PC-3 (cell line): ENCODE data around the gene MACROD2. TPM values are rescaled to one million over a fixed set of nuclear protein-coding genes. Genes with fewer than 3 reads are reported as not detected.

Experiments used
- ATAC-seq: fragments of 200-7000 bp; cut with Tn5 transposase; 2 replicates; pipeline ENCODE4 v1.9.1; 2020; ENCODE audit warnings: mild to moderate bottlenecking, moderate library complexity
- BruUV-seq: library from RNA; stranded (reverse); fragments of 400-500 nt; replicated peaks from 2 replicates; lab custom pipeline; 2021; lab: Mats Ljungman, UMichigan
- CTCF ChIA-PET: fragments of 300-600 bp; sonication (Branson Sonifier 250); formaldehyde crosslinking; loops from one replicate; lab custom pipeline; 2022; ENCODE audit warnings: antibody characterized with exemption; lab: Charles Lee
- POLR2A ChIA-PET: fragments of 300-600 bp; sonication (Branson Sonifier 250); formaldehyde crosslinking; loops from one replicate; lab custom pipeline; 2022; ENCODE audit warnings: antibody characterized with exemption; ENCODE audit not compliant: unreplicated experiment; lab: Charles Lee
- DNase-seq: peaks from one replicate; pipeline ENCODE4 v3.0.0-alpha.2; 2015
- H2AFZ ChIP-seq: fragments of 300-600 bp; sonication (generic); 2 replicates; pipeline ENCODE4 v1.6.0; 2016; ENCODE audit warnings: antibody characterized with exemption, low read length
- H3F3A ChIP-seq: fragments of 300-600 bp; sonication (generic); one replicate; pipeline ENCODE4 v1.6.0; 2017; ENCODE audit warnings: antibody characterized with exemption, low read length, control low read depth, mild to moderate bottlenecking; ENCODE audit not compliant: unreplicated experiment
- H3K27ac ChIP-seq: fragments of 300-600 bp; sonication (generic); 2 replicates; pipeline ENCODE4 v1.5.1; 2016; ENCODE audit warnings: mild to moderate bottlenecking, low read length
- H3K27me3 ChIP-seq: fragments of 300-600 bp; sonication (generic); 2 replicates; pipeline ENCODE4 v1.6.1; 2016; ENCODE audit warnings: low read length, mixed read lengths
- H3K36me3 ChIP-seq: fragments of 300-600 bp; sonication (generic); 2 replicates; pipeline ENCODE4 v1.6.1; 2016; ENCODE audit warnings: low read depth, mixed run types, low read length, mixed read lengths
- H3K4me1 ChIP-seq: fragments of 300-600 bp; sonication (generic); 2 replicates; pipeline ENCODE4 v1.5.1; 2016; ENCODE audit warnings: low read length; ENCODE audit not compliant: insufficient read depth
- H3K4me2 ChIP-seq: fragments of 300-600 bp; sonication (generic); 2 replicates; pipeline ENCODE4 v1.6.0; 2016; ENCODE audit warnings: low read length
- H3K4me3 ChIP-seq: fragments of 300-600 bp; sonication (generic); 2 replicates; pipeline ENCODE4 v1.5.1; 2016; ENCODE audit warnings: mild to moderate bottlenecking, low read length, mixed read lengths
- H3K79me2 ChIP-seq: fragments of 300-600 bp; sonication (generic); 2 replicates; pipeline ENCODE4 v1.6.1; 2017; ENCODE audit warnings: low read length, mixed read lengths
- H3K9ac ChIP-seq: fragments of 300-600 bp; sonication (generic); 2 replicates; pipeline ENCODE4 v1.6.0; 2016; ENCODE audit warnings: mild to moderate bottlenecking, low read length
- H3K9me2 ChIP-seq: fragments of 300-600 bp; sonication (generic); replicated peaks from 2 replicates; pipeline ENCODE4 v1.6.1; 2016; ENCODE audit warnings: mixed run types, low read length, mixed read lengths
- H3K9me3 ChIP-seq: fragments of 300-600 bp; sonication (generic); 2 replicates; pipeline ENCODE4 v1.6.1; 2016; ENCODE audit warnings: low read length, mixed read lengths
- H4K20me1 ChIP-seq: fragments of 300-600 bp; sonication (generic); 2 replicates; pipeline ENCODE4 v1.6.1; 2016; ENCODE audit warnings: low read length, mixed read lengths
- CTCF ChIP-seq: fragments of 300-600 bp; sonication (generic); conservative IDR thresholded peaks from 2 replicates; pipeline ENCODE4 v1.5.1; 2017; ENCODE audit warnings: antibody characterized with exemption, low read depth, mild to moderate bottlenecking, low read length
- EZH2 ChIP-seq: fragments of 300-600 bp; sonication (generic); IDR thresholded peaks from one replicate; pipeline ENCODE4 v1.6.1; 2017; ENCODE audit warnings: antibody characterized with exemption, mild to moderate bottlenecking, low read length; ENCODE audit not compliant: unreplicated experiment
- EZH2phosphoT487 ChIP-seq: fragments of 300-600 bp; sonication (generic); IDR thresholded peaks from 2 replicates; pipeline ENCODE4 v1.6.1; 2018; ENCODE audit warnings: mild to moderate bottlenecking, antibody characterized with exemption, low read length, borderline replicate concordance
- intact Hi-C: fragments of 100-400 bp; cut with micrococcal nuclease; formaldehyde crosslinking; loops from 2 replicates; pipeline ENCODE4 v1.9.0; 2023
- total RNA-seq: library from RNA; depleted of rRNA; stranded (reverse); fragments of >200 nt; gene quantifications from 2 replicates; pipeline ENCODE4 v1.2.3, GENCODE V29; 2014

MACROD2 gene
- total RNA-seq, 1 experiment from 2014 or later: 3.1 TPM

- Histone ChIP-seq H3K9me2 (no peaks in the 10 kb centered on the region), H3K27me3 (no peaks in the 10 kb centered on the region), H2AFZ (no peak overlapping the region), H3K27ac (no peak overlapping the region), H3K4me2 (no peak overlapping the region), H3K9me3 (no peaks in the 10 kb centered on the region), H3F3A (no peaks in the 10 kb centered on the region), H3K4me1 (no peaks in the 10 kb centered on the region), H3K79me2 (no peaks in the 10 kb centered on the region), H3K9ac (no peak overlapping the region), H3K4me3 (no peak overlapping the region), H4K20me1 (no peaks in the 10 kb centered on the region), H3K36me3 (no peaks in the 10 kb centered on the region)
- no TSS peak for BruUV-seq
- POLR2A ChIA-PET: no interaction called here
- intact Hi-C loops: no loop called here
- DNase-seq: no peak
- TF ChIP-seq CTCF (no peak), EZH2phosphoT487 (no peak), EZH2 (no peak)
- ATAC-seq: no peak
- CTCF ChIA-PET: no interaction called here
Observed at GRCh38 chr20:15506311-15506710, 1511.0 kb downstream of the MACROD2 start.

GRCh38 chr20:15507151-15507550 is 1511.8 kb downstream of the MACROD2 start:
- CTCF ChIA-PET: no interaction called here

More at GRCh38 chr20:15507151-15507550, 1511.8 kb downstream of the MACROD2 start:
- ATAC-seq: no peak
- no peak overlapping the region for H3K4me3 ChIP-seq
- H3K9ac ChIP-seq: no peak overlapping the region
- H2AFZ ChIP-seq: no peak overlapping the region
- H3K9me3 ChIP-seq: no peaks in the 10 kb centered on the region
- H3K36me3 ChIP-seq: no peaks in the 10 kb centered on the region
- H3F3A ChIP-seq: no peaks in the 10 kb centered on the region
- no peak overlapping the region for H3K27ac ChIP-seq
- H3K27me3 ChIP-seq: no peaks in the 10 kb centered on the region
- no peak for DNase-seq
- no peak for TF ChIP-seq EZH2phosphoT487
- no peak for TF ChIP-seq CTCF
- no peak for TF ChIP-seq EZH2
- no peak overlapping the region for H3K4me2 ChIP-seq
- intact Hi-C loops: no loop called here
- H3K79me2 ChIP-seq: no peaks in the 10 kb centered on the region
- no peaks in the 10 kb centered on the region for H3K9me2 ChIP-seq
- BruUV-seq: no TSS peak
- H4K20me1 ChIP-seq: no peaks in the 10 kb centered on the region
- no peaks in the 10 kb centered on the region for H3K4me1 ChIP-seq
- POLR2A ChIA-PET: no interaction called here
